ENCODE results near the gene NPAS1. TPM values are rescaled to one million over a fixed set of nuclear protein-coding genes. Genes with fewer than 3 reads are reported as not detected.
A peak's percentile ranks its signal among the peaks of the same experiment; 100 is the strongest.
"Not testable (repeated sequence)": the region's sequence is repeated elsewhere in the genome, so short reads cannot be mapped to it uniquely, and the experiment has no call there.

Gene NPAS1
- total RNA-seq, 1 experiment from 2014 or later, result 0.37 TPM

- peak; percentile 78 for DNase-seq (ENCODE audit: low read depth)
These were observed 28.5 kb upstream of the NPAS1 start for GRCh38 chr19:46990991-46991676.

GRCh38 chr19:46992699-46993535 lies 26.7 kb upstream of the NPAS1 start:
- no peak for DNase-seq (ENCODE audit: low read depth)

DNA sequence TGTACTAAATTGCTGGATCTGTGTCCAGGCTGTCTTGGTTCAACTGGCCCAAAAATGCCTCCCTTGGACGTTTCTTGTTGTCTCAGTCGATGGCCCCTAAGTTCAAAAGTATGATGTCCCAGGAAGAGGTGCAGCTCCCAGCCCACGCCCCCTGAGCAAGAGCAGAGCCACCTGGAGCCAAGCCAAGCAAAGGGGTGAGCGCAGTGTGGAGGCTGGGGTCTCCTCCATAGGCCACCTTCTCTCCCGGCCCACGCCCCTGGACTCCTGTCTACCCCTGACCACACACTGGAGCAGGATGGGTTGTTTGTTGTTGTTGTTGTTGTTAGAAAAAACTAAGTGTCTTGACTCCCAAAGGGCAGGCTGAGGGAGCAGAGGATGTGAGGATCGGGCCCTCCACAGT lies 26.0 kb upstream of the NPAS1 start:
- no peak for DNase-seq (ENCODE audit: low read depth)

DNA sequence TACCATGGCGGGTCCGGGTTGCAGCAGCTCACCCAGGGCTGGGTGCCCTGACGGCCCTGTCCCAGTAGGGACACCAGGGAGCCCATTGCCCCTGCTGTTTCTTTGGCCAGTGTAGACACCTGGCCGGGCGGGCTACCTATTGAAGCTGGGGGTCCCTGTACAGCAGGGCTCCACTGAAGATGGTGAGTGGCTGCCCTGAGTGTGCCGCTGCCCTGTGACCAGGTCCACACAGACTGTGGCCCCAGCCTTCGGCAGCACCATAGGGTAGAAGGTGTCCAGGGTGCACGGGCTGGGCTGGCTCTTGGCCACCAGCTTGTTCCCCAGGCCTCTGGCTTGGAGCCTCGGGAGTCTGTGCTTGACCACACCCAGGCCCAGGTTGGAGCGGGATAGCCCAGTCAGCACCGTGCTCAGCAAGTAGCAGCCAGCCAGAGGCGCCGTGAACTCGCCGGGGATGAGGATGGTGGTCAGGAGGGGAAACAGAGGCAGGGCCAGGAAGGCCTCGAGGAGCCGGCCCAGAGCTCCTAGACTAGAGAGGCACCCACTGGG lies 25.4 kb upstream of the NPAS1 start:
- DNase-seq (ENCODE audit: low read depth), result no peak

DNA sequence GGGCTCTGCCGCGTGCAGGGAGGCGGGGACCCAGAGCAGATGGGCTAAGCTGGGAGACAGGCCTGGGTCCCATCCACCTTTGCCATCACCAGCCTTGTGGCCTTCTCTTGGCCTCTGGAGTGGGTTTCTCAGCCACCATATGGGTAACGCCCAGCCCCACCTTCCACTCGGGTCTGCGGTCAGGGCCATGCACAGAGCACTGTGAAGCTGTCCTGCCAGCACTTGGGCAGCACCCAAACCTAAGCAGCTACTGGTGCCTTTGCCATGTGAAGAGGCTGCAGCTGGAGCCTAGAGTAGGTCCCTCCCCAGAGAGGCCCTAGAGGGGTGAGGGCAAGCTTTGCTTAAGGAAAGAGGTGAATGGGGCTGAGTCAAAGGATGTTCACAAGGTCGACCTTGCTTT lies 24.1 kb upstream of the NPAS1 start:
- no peak for DNase-seq (ENCODE audit: low read depth)

- DNase-seq (ENCODE audit: low read depth), result no peak
These were observed 21.1 kb upstream of the NPAS1 start for GRCh38 chr19:46998445-46999125.

GRCh38 chr19:46999377-46999776 lies 20.3 kb upstream of the NPAS1 start:
- DNase-seq (ENCODE audit: low read depth), result no peak

- DNase-seq (ENCODE audit: low read depth), result no peak
These were observed 19.8 kb upstream of the NPAS1 start for GRCh38 chr19:46999878-47000277.

DNA sequence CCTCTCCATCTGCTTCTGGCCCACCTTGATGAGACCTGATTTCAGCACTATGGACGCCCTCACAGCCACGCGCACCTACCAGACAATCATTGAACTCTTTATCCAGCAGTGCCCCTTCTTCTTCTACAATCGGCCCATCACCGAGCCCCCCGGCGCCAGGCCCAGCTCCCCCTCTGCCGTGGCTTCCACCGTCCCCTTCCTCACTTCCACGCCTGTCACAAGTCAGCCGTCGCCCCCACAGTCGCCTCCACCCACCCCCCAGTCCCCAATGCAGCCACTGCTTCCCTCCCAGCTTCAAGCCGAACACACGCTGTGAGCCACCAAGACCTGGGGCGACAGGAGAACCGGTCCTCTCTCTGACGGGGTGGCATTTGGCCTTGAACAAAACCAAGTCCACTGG lies 19.3 kb upstream of the NPAS1 start:
- DNase-seq (ENCODE audit: low read depth), result no peak

DNA sequence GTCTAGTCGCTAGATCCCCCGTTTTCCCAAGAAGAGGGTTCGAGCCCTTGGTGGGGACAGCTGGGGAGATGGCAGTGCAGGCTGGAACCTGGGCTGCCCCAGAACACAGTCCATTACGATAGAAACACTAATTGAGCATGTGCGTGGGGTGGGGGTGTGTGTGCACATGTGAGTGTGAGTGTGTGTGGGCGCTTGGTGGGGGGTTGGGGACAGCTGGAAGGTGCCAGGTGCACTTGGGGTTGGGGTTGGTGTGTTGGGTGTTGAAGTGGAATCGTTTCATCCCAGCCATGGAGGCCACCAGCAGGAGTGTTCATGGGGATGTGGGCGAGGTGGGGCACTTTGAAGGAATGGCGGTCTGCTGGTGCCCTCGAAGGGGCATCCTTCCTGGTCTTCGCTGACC lies 18.1 kb upstream of the NPAS1 start:
- no peak for DNase-seq (ENCODE audit: low read depth)

DNA sequence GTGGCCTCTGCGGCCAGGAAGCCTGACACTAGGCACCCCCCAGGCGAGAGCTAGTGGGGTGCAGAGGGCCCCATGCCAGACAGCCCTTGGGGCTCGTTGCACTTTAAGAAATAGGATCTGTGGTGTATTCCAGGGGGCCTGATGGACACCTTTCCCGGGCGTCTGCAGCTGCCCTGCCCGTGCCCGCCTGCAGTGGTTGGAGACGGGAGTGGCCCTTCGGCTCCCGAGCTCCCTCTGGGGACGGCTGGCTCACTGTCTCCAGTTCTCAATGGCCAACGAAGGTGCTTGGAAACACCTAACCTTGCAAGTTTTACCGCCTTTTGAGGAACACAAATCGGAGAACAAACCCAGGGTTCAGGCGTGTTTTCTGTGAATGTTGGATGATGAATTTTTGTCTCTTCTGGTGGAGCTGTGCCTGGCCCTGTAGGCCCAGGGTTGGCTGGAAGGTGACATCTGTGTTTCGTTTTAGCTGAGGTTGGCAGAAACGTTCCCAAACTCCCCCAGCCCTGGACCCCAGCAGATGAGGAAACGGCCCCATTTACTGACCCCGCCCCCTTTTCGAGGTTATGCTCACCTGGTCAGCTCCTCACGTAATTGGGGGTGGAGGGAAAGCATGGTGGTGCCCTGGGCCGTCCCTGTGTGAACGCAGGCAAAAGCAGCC lies 17.4 kb upstream of the NPAS1 start:
- DNase-seq (ENCODE audit: low read depth), result no peak

DNA sequence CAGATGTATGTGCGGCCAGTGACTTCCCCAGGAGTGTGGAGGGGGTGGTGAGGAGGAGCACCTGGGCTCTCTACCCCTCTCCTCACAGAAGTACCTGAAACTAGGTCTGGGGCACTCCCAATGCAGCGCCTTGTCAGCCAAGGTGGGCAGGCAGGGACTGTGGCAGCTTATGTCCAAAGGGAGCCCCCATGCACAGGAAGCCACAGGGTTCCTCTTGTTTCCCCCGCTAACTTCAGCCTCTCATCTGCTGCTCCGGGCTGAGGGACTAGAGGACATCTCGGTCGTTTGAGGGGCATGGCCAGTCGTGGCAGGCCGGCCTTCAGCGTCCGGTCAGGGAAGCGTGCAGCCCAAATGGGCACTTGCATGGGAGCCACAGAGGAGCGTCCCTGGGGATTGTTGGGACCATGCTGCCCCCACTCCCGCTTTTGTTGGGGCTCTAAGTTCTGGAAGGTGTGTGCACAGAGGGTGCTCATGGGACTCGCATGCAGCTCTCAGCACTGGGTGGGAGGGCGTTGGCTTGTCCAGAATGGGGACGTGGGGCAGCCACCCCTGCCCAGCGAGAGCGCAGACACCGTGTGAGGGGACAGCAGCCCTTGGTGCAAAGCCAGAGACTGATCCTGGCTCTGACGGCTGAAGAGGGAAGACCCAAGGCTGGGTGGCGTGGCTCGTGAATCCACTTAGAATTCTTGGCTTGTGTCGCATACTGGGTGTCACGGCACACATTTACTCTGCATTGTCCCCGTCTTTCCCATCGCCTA lies 16.6 kb upstream of the NPAS1 start:
- no peak for DNase-seq (ENCODE audit: low read depth)

GRCh38 chr19:47003611-47004465 lies 15.8 kb upstream of the NPAS1 start:
- no peak for DNase-seq (ENCODE audit: low read depth)

GRCh38 chr19:47005164-47005641 lies 14.4 kb upstream of the NPAS1 start:
- no peak for DNase-seq (ENCODE audit: low read depth)

DNA sequence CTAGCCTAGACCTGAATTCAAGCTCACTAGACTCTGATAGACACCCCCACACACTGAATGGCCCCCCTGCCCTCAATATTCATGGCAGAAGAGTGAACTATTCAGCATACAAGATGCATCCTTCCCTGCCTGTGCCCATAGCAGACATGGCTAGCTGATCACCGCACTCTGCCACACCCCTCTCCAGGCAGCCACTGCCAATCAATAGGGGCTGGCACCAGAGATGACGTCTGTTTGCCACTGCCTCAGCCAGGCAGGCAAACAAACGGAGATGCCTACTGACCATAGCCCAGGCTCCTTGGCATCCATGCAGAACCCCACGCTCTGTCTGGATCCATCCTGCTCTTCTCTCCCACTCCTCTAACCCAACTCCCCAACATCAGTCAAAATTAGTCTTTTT lies 13.8 kb upstream of the NPAS1 start:
- DNase-seq (ENCODE audit: low read depth), result peak; percentile 28

- no peak for DNase-seq (ENCODE audit: low read depth)
These were observed 13.1 kb upstream of the NPAS1 start for GRCh38 chr19:47006496-47006895.

GRCh38 chr19:47010549-47010948 lies 9.1 kb upstream of the NPAS1 start:
- not testable (repeated sequence) for DNase-seq (ENCODE audit: low read depth)

GRCh38 chr19:47012617-47013016 lies 7.0 kb upstream of the NPAS1 start:
- DNase-seq (ENCODE audit: low read depth), result peak; percentile 63

DNA sequence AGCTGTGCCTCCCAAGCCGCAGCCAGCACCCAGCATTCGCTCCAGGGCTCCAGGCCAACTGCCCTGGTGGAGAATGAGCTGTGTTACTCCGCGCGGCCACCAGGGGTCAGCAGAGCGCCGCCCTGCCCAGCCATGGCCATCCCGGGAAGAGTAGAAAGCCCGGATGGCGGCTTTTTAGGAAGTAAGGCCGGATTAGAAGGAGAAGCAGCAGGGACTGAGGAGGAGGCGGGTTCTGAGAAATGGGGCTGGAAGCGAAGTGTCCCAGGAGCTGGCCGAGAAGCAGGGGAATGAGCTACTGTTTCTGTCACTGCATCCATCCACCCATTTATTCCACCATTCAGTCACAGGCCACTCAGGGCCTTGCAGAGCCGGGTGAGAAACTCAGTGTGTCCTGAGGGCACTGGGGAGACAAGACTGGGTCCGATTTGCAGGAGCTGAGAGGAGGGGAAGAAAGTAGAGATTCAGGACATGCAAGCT lies 6.6 kb upstream of the NPAS1 start:
- peak; percentile 81 for DNase-seq (ENCODE audit: low read depth)

- no peak for DNase-seq (ENCODE audit: low read depth)
These were observed 714 bp upstream of the NPAS1 start for GRCh38 chr19:47018923-47019322.

Data from M059J (cell line).